PC-9 (cell line): ENCODE data around the gene PLXND1. TPM values are rescaled to one million over a fixed set of nuclear protein-coding genes. Genes with fewer than 3 reads are reported as not detected.

ENCODE experiments used
- BruUV-seq: library from RNA; stranded (reverse); fragments of 400-500 nt; replicated peaks from 2 replicates; lab custom pipeline; 2021; lab: Mats Ljungman, UMichigan
- CTCF ChIA-PET: fragments of 300-600 bp; sonication (Branson Sonifier 250); formaldehyde crosslinking; loops from one replicate; lab custom pipeline; 2022; ENCODE audit warnings: antibody characterized with exemption; lab: Charles Lee
- POLR2A ChIA-PET: fragments of 300-600 bp; sonication (Branson Sonifier 250); formaldehyde crosslinking; loops from one replicate; lab custom pipeline; 2022; ENCODE audit warnings: antibody characterized with exemption; ENCODE audit not compliant: unreplicated experiment; lab: Charles Lee
- DNase-seq, 2 experiments: peaks; one replicate each; pipeline versions ENCODE4 v3.0.0 to v3.0.0-alpha.2; 2015 to 2022; ENCODE audit warnings: mixed read lengths in 1 of 2
- H2AFZ ChIP-seq: fragments of 200-600 bp; sonication (generic); 2 replicates; pipeline ENCODE4 v1.8.1; 2017; ENCODE audit warnings: antibody characterized with exemption
- H3F3A ChIP-seq: fragments of 200-600 bp; sonication (generic); 2 replicates; pipeline ENCODE4 v1.8.1; 2017; ENCODE audit warnings: antibody characterized with exemption, mild to moderate bottlenecking, low read depth; ENCODE audit not compliant: insufficient read depth
- H3K27ac ChIP-seq: fragments of 200-600 bp; sonication (generic); 2 replicates; pipeline ENCODE4 v1.6.1; 2016; ENCODE audit warnings: mixed run types
- H3K27me3 ChIP-seq: fragments of 200-600 bp; sonication (generic); 2 replicates; pipeline ENCODE4 v1.6.1; 2016; ENCODE audit warnings: low read depth, mixed run types; ENCODE audit not compliant: insufficient read depth
- H3K36me3 ChIP-seq: fragments of 200-600 bp; sonication (generic); 2 replicates; pipeline ENCODE4 v1.6.1; 2016; ENCODE audit warnings: low read depth, mixed run types
- H3K4me1 ChIP-seq: fragments of 200-600 bp; sonication (generic); replicated peaks from 2 replicates; pipeline ENCODE4 v1.6.1; 2016; ENCODE audit warnings: mixed run types; ENCODE audit not compliant: insufficient read depth
- H3K4me2 ChIP-seq: fragments of 200-600 bp; sonication (generic); 2 replicates; pipeline ENCODE4 v1.6.1; 2017; ENCODE audit warnings: mixed run types
- H3K4me3 ChIP-seq: fragments of 200-600 bp; sonication (generic); 2 replicates; pipeline ENCODE4 v1.6.1; 2016; ENCODE audit warnings: mixed run types
- H3K79me2 ChIP-seq: fragments of 200-600 bp; sonication (generic); 2 replicates; pipeline ENCODE4 v1.6.1; 2017; ENCODE audit warnings: low read depth, mixed run types
- H3K9me2 ChIP-seq: fragments of 200-600 bp; sonication (generic); 2 replicates; pipeline ENCODE4 v1.8.1; 2017; ENCODE audit warnings: mild to moderate bottlenecking; ENCODE audit not compliant: insufficient read depth
- H3K9me3 ChIP-seq: fragments of 200-600 bp; sonication (generic); 2 replicates; pipeline ENCODE4 v1.8.1; 2016; ENCODE audit warnings: low read depth; ENCODE audit not compliant: insufficient read depth
- H4K20me1 ChIP-seq: fragments of 200-600 bp; sonication (generic); 2 replicates; pipeline ENCODE4 v1.8.1; 2017; ENCODE audit not compliant: insufficient read depth
- EZH2 ChIP-seq: fragments of 200-600 bp; sonication (generic); IDR thresholded peaks from 2 replicates; pipeline ENCODE4 v1.8.0; 2017; ENCODE audit warnings: antibody characterized with exemption, low read depth
- intact Hi-C: fragments of 100-400 bp; cut with micrococcal nuclease; formaldehyde crosslinking; loops from one replicate; pipeline ENCODE4 v1.10.0; 2022; ENCODE audit not compliant: unreplicated experiment
- total RNA-seq: library from RNA; stranded (reverse); gene quantifications from 2 replicates; pipeline ENCODE4 v1.2.3, GENCODE V29; 2021
- TF ChIP-seq, protein P1 (sequence below): fragments of 200-600 bp; sonication (generic); conservative IDR thresholded peaks from 2 replicates; pipeline ENCODE4 v1.6.1; 2017; ENCODE audit warnings: mixed run types, antibody characterized with exemption, mild to moderate bottlenecking, moderate library complexity

The PLXND1 gene
- total RNA-seq, 1 experiment from 2014 or later, result 44.4 TPM

DNA sequence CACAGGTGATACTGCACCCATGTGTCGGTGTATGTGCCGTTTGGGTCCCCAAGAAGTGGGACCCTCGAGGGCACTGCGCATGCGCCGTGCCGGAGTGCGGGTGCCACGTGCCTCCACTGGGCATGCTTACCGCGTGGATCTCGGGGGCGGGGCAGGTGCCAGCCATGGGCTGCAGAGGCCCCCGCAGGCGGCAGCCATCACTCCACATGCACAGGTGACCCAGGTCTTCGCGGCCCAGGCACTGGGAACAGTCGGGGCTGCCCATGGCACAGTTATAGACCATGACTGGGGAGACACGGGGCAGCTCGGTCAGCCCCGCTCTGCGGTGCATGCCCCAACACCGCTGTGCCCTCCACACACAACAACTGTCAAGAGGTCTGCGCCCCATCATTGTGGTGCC lies 32.3 kb downstream of the PLXND1 start:
- no peak for DNase-seq
- BruUV-seq, result no TSS peak
- intact Hi-C loops, result no loop called here

DNA sequence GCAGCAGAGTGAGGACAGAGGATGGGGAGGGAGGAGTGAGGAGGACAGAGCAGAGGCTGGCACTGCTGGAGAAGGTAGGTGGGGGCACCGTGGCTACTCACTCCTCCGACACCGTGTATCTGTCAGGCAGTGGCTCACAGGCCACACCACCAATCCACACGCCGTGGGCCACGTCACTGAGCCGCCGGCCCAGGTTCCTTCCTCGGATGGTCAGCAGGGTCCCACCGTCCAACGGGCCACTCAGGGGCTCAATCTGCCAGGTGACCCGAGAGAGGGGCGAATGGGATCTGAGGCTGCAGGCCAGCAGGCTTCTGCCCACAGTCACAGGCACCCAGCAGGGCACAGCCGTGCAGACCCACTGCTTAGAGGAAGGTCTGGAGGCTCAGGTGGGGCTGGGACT lies 33.0 kb downstream of the PLXND1 start:
- H4K20me1 ChIP-seq, result no peaks in the 10 kb centered on the region
- H3K79me2 ChIP-seq, result no peaks in the 10 kb centered on the region
- no peaks in the 10 kb centered on the region for H3K9me3 ChIP-seq
- intact Hi-C loops, result no loop called here
- H3K4me1 ChIP-seq, result no peaks in the 10 kb centered on the region
- no TSS peak for BruUV-seq
- H3K27me3 ChIP-seq, result no peaks in the 10 kb centered on the region
- no peaks in the 10 kb centered on the region for H3K36me3 ChIP-seq
- peaks cover 9% of the 10 kb centered on the region; the same call in 1 of the 2 replicates for H3F3A ChIP-seq
- no peaks in the 10 kb centered on the region for H3K9me2 ChIP-seq
- ChIA-PET CTCF (no interaction called here), POLR2A (no interaction called here)
- H3K27ac ChIP-seq, result no peak overlapping the region
- H3K4me2 ChIP-seq, result no peak overlapping the region
- DNase-seq, result no peak
- no peak overlapping the region for H3K4me3 ChIP-seq
- TF ChIP-seq EZH2, result no peak
- TF ChIP-seq, protein P1, sequence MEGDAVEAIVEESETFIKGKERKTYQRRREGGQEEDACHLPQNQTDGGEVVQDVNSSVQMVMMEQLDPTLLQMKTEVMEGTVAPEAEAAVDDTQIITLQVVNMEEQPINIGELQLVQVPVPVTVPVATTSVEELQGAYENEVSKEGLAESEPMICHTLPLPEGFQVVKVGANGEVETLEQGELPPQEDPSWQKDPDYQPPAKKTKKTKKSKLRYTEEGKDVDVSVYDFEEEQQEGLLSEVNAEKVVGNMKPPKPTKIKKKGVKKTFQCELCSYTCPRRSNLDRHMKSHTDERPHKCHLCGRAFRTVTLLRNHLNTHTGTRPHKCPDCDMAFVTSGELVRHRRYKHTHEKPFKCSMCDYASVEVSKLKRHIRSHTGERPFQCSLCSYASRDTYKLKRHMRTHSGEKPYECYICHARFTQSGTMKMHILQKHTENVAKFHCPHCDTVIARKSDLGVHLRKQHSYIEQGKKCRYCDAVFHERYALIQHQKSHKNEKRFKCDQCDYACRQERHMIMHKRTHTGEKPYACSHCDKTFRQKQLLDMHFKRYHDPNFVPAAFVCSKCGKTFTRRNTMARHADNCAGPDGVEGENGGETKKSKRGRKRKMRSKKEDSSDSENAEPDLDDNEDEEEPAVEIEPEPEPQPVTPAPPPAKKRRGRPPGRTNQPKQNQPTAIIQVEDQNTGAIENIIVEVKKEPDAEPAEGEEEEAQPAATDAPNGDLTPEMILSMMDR, result no peak
- no peak overlapping the region for H2AFZ ChIP-seq

More for the DNA sequence above, 32.3 kb downstream of the PLXND1 start:
- no peaks in the 10 kb centered on the region for H3K4me1 ChIP-seq
- H3K4me2 ChIP-seq, result no peak overlapping the region
- H2AFZ ChIP-seq, result no peak overlapping the region
- H3K4me3 ChIP-seq, result no peak overlapping the region
- no peaks in the 10 kb centered on the region for H4K20me1 ChIP-seq
- H3K36me3 ChIP-seq, result no peaks in the 10 kb centered on the region
- H3K9me2 ChIP-seq, result no peaks in the 10 kb centered on the region
- no peak for TF ChIP-seq EZH2
- TF ChIP-seq, protein P1, result no peak
- ChIA-PET CTCF (no interaction called here), POLR2A (no interaction called here)
- no peaks in the 10 kb centered on the region for H3K79me2 ChIP-seq
- H3K9me3 ChIP-seq, result no peaks in the 10 kb centered on the region
- H3K27me3 ChIP-seq, result no peaks in the 10 kb centered on the region
- H3K27ac ChIP-seq, result no peak overlapping the region
- H3F3A ChIP-seq, result peaks cover 2% of the 10 kb centered on the region; the same call in 1 of the 2 replicates

DNA sequence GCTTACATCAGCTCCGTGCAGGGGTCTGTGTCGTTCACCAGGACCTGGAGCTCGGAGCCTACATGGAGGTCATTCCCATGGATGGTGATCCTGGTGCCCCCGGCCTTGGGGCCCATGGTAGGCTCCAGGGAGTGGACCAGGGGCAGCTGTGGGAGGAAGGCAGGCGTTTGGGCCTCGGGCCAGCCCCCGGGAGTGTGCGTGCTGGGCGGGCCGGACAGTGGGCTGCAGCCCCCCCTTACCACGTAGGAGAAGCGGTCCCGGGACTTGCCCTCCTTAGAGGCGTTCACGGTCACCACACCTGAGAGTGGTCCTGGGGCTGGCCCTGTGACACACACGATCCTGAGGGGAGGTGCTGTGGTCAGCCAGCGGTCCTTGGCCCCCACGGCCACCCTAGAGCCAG lies 33.9 kb downstream of the PLXND1 start:
- no peak for DNase-seq
- TF ChIP-seq, protein P1, result no peak
- no peak for TF ChIP-seq EZH2
- Histone ChIP-seq H3K4me3 (no peak overlapping the region), H3K4me1 (no peaks in the 10 kb centered on the region), H3K36me3 (no peaks in the 10 kb centered on the region), H3K9me2 (no peaks in the 10 kb centered on the region), H3K27me3 (no peaks in the 10 kb centered on the region), H3K9me3 (no peaks in the 10 kb centered on the region), H3K4me2 (no peak overlapping the region), H4K20me1 (no peaks in the 10 kb centered on the region), H3K27ac (no peak overlapping the region), H3K79me2 (no peaks in the 10 kb centered on the region), H2AFZ (no peak overlapping the region), H3F3A (peaks cover 10% of the 10 kb centered on the region; the same call in 1 of the 2 replicates)
- no TSS peak for BruUV-seq
- ChIA-PET CTCF (no interaction called here), POLR2A (no interaction called here)
- intact Hi-C loops, result no loop called here
